GM12801 (cell line): ENCODE measurements around the gene KCNQ1OT1.

Experiments
- CTCF ChIP-seq: IDR thresholded peaks from one replicate; pipeline ENCODE4 v1.5.1; 2011; ENCODE audit warnings: control low read depth; ENCODE audit not compliant: insufficient read length; ENCODE audit errors: extremely low read depth

KCNQ1OT1 gene

GRCh38 chr11:2701230-2701629 is 1.4 kb upstream of the KCNQ1OT1 start:
- TF ChIP-seq CTCF = no peak

GRCh38 chr11:2700415-2701211 is 819 bp upstream of the KCNQ1OT1 start:
- TF ChIP-seq CTCF = no peak

GRCh38 chr11:2699185-2699530 is 636 bp downstream of the KCNQ1OT1 start:
- no peak for TF ChIP-seq CTCF

- no peak for TF ChIP-seq CTCF
Observed at GRCh38 chr11:2698386-2699184, 1.2 kb downstream of the KCNQ1OT1 start.

- TF ChIP-seq CTCF = no peak
Observed at GRCh38 chr11:2697866-2698265, 1.9 kb downstream of the KCNQ1OT1 start.

- TF ChIP-seq CTCF = no peak
Observed at GRCh38 chr11:2696455-2696854, 3.3 kb downstream of the KCNQ1OT1 start.

- TF ChIP-seq CTCF = no peak
Observed at GRCh38 chr11:2694995-2695939, 4.5 kb downstream of the KCNQ1OT1 start.
